ENCODE data around the gene FGFR2.

- TF ChIP-seq EZH2phosphoT487 (IDR thresholded peaks at IDR 0.05; ENCODE audit: borderline replicate concordance, low read length) (no peak), CTCF (IDR thresholded peaks at IDR 0.05; ENCODE audit: low read depth, low read length, poor library complexity, severe bottlenecking) (no peak)
Measured at GRCh38 chr10:121469797-121470606, 128.2 kb downstream of the FGFR2 start.
